Measurements from ENCODE around the gene PIGU. TPM values are rescaled to one million over a fixed set of nuclear protein-coding genes. Genes with fewer than 3 reads are reported as not detected.

PIGU gene
- total and polyA plus RNA-seq, 2 of the 13 experiments (the other 11 are each of a cell fraction or from before 2014, with no cell fraction given) = 45.5 to 231 TPM

DNA sequence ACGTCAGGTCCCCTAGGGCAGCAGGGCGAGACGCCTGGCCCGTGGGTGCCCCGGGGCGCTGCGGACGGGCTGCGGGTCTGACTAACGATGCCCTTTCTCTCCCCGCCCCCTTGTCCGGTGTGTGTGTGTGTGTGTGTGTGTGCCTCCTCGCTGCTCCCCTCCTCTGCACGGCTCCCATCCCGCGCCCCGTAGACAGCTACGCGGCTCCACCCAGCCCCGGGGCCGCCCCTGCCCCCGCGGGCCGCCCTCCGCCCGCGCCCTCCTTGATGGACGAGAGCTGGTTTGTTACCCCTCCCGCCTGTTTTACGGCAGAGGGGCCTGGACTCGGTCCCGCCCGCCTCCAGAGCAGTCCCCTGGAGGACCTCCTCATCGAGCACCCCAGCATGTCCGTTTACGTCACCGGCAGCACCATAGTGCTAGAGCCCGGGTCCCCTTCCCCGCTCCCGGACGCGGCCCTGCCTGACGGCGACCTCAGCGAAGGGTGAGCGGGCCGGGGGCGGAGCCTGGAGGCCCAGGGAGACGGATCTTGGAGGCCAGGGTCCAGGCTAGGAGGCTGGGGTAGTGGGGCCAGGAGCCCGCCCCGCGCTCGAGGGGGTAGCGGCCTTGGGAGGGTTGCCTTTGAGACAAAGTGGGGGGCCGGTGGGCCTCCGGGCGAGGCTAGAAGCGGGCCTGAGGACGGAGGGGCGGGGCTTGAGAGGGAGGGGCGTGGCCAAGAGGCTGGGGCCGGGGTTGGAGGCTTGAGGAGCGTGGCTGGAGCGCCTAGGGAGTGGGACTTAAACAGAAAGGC lies 32.3 kb upstream of the PIGU start (continued):
- TF ChIP-seq, protein P1, sequence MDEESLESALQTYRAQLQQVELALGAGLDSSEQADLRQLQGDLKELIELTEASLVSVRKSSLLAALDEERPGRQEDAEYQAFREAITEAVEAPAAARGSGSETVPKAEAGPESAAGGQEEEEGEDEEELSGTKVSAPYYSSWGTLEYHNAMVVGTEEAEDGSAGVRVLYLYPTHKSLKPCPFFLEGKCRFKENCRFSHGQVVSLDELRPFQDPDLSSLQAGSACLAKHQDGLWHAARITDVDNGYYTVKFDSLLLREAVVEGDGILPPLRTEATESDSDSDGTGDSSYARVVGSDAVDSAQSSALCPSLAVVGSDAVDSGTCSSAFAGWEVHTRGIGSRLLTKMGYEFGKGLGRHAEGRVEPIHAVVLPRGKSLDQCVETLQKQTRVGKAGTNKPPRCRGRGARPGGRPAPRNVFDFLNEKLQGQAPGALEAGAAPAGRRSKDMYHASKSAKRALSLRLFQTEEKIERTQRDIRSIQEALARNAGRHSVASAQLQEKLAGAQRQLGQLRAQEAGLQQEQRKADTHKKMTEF (CRISPR knock-in tag; IDR thresholded peaks at IDR 0.05) = no peak
- TF ChIP-seq POLR2A (IDR thresholded peaks at IDR 0.05; ENCODE audit: insufficient read depth in 1 of 2, low read depth in 2 of 2, low read length in 2 of 2) (peak in 1 of 2 experiments; percentile 5; a peak in 1 of 4 replicates), GATAD2A (CRISPR knock-in tag; IDR thresholded peaks at IDR 0.05) (no peak), ASH2L (IDR thresholded peaks at IDR 0.05; ENCODE audit: insufficient read length, low read depth, low read length) (no peak), ZNF607 (CRISPR knock-in tag; IDR thresholded peaks at IDR 0.05; ENCODE audit: borderline replicate concordance) (0 out of 2 replicates have a peak, but pooled peaks have one; percentile 58), POLR2AphosphoS2 (IDR thresholded peaks at IDR 0.05; ENCODE audit: low read depth, low read length) (peak; percentile 85), RBFOX2 (IDR thresholded peaks at IDR 0.05; ENCODE audit: low read depth, low read length) (peak; percentile 76), POLR2G (IDR thresholded peaks at IDR 0.05; ENCODE audit: low read depth, low read length) (0 out of 2 replicates have a peak, but pooled peaks have one; percentile 13), ATF7-NPFF (CRISPR knock-in tag; IDR thresholded peaks at IDR 0.05; ENCODE audit: low read depth) (0 out of 2 replicates have a peak, but pooled peaks have one; percentile 35), NFYC (CRISPR knock-in tag; IDR thresholded peaks at IDR 0.05) (no peak), AGO1 (IDR thresholded peaks at IDR 0.05; ENCODE audit: low read depth, low read length, poor library complexity, severe bottlenecking) (peak; percentile 69), HOXA3 (CRISPR knock-in tag; IDR thresholded peaks at IDR 0.05) (no peak), AGO2 (optimal IDR thresholded peaks at IDR 0.05; ENCODE audit: low read depth, low read length) (peak; percentile 70), RXRA (CRISPR knock-in tag; IDR thresholded peaks at IDR 0.05) (peak; percentile 29; the same call in 1 of the 2 replicates), ZNF768 (CRISPR knock-in tag; IDR thresholded peaks at IDR 0.05) (0 out of 2 replicates have a peak, but pooled peaks have one; percentile 10), ADNP (CRISPR knock-in tag; IDR thresholded peaks at IDR 0.05) (no peak), MEIS1 (CRISPR knock-in tag; IDR thresholded peaks at IDR 0.05; ENCODE audit: borderline replicate concordance) (peak; percentile 23; the same call in 1 of the 2 replicates)
- TF ChIP-seq, protein P2, sequence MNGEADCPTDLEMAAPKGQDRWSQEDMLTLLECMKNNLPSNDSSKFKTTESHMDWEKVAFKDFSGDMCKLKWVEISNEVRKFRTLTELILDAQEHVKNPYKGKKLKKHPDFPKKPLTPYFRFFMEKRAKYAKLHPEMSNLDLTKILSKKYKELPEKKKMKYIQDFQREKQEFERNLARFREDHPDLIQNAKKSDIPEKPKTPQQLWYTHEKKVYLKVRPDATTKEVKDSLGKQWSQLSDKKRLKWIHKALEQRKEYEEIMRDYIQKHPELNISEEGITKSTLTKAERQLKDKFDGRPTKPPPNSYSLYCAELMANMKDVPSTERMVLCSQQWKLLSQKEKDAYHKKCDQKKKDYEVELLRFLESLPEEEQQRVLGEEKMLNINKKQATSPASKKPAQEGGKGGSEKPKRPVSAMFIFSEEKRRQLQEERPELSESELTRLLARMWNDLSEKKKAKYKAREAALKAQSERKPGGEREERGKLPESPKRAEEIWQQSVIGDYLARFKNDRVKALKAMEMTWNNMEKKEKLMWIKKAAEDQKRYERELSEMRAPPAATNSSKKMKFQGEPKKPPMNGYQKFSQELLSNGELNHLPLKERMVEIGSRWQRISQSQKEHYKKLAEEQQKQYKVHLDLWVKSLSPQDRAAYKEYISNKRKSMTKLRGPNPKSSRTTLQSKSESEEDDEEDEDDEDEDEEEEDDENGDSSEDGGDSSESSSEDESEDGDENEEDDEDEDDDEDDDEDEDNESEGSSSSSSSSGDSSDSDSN (CRISPR knock-in tag; IDR thresholded peaks at IDR 0.05) = no peak
- TF ChIP-seq, protein P3, sequence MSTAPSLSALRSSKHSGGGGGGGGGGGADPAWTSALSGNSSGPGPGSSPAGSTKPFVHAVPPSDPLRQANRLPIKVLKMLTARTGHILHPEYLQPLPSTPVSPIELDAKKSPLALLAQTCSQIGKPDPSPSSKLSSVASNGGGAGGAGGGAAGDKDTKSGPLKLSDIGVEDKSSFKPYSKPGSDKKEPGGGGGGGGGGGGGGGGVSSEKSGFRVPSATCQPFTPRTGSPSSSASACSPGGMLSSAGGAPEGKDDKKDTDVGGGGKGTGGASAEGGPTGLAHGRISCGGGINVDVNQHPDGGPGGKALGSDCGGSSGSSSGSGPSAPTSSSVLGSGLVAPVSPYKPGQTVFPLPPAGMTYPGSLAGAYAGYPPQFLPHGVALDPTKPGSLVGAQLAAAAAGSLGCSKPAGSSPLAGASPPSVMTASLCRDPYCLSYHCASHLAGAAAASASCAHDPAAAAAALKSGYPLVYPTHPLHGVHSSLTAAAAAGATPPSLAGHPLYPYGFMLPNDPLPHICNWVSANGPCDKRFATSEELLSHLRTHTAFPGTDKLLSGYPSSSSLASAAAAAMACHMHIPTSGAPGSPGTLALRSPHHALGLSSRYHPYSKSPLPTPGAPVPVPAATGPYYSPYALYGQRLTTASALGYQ (CRISPR knock-in tag; IDR thresholded peaks at IDR 0.05) = no peak
- TF ChIP-seq, protein P4, sequence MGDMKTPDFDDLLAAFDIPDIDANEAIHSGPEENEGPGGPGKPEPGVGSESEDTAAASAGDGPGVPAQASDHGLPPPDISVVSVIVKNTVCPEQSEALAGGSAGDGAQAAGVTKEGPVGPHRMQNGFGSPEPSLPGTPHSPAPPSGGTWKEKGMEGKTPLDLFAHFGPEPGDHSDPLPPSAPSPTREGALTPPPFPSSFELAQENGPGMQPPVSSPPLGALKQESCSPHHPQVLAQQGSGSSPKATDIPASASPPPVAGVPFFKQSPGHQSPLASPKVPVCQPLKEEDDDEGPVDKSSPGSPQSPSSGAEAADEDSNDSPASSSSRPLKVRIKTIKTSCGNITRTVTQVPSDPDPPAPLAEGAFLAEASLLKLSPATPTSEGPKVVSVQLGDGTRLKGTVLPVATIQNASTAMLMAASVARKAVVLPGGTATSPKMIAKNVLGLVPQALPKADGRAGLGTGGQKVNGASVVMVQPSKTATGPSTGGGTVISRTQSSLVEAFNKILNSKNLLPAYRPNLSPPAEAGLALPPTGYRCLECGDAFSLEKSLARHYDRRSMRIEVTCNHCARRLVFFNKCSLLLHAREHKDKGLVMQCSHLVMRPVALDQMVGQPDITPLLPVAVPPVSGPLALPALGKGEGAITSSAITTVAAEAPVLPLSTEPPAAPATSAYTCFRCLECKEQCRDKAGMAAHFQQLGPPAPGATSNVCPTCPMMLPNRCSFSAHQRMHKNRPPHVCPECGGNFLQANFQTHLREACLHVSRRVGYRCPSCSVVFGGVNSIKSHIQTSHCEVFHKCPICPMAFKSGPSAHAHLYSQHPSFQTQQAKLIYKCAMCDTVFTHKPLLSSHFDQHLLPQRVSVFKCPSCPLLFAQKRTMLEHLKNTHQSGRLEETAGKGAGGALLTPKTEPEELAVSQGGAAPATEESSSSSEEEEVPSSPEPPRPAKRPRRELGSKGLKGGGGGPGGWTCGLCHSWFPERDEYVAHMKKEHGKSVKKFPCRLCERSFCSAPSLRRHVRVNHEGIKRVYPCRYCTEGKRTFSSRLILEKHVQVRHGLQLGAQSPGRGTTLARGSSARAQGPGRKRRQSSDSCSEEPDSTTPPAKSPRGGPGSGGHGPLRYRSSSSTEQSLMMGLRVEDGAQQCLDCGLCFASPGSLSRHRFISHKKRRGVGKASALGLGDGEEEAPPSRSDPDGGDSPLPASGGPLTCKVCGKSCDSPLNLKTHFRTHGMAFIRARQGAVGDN (CRISPR knock-in tag; IDR thresholded peaks at IDR 0.05) = peak; percentile 37; the same call in 1 of the 2 replicates
